Neural cell (in vitro differentiated cells): ENCODE measurements around the gene KSR2.

Experiments used
- EP300 ChIP-seq: fragments of 450-650 bp; conservative IDR thresholded peaks from 2 replicates; pipeline ENCODE4 v1.6.1; 2014; ENCODE audit warnings: antibody characterized with exemption, mild to moderate bottlenecking, moderate library complexity; ENCODE audit not compliant: poor library complexity, severe bottlenecking
- EZH2 ChIP-seq: fragments of 200-600, 300-800 bp; shearing (Covaris generic), sonication (generic); IDR thresholded peaks from 2 replicates; pipeline ENCODE4 v1.6.1; 2014; ENCODE audit warnings: antibody characterized with exemption, low read length, borderline replicate concordance, mild to moderate bottlenecking; ENCODE audit not compliant: insufficient read depth, poor library complexity, severe bottlenecking
- POLR2AphosphoS5 ChIP-seq: IDR thresholded peaks from 2 replicates; pipeline ENCODE4 v1.6.1; 2012
- TF ChIP-seq, protein P1 (sequence below): fragments of 450-650 bp; IDR thresholded peaks from 2 replicates; pipeline ENCODE4 v1.5.1; 2014; ENCODE audit warnings: antibody characterized with exemption, mild to moderate bottlenecking, moderate library complexity; ENCODE audit not compliant: poor library complexity, severe bottlenecking
- TF ChIP-seq, protein P2 (sequence below): IDR thresholded peaks from 2 replicates; pipeline ENCODE4 v1.6.1; 2012; ENCODE audit warnings: borderline replicate concordance

DNA sequence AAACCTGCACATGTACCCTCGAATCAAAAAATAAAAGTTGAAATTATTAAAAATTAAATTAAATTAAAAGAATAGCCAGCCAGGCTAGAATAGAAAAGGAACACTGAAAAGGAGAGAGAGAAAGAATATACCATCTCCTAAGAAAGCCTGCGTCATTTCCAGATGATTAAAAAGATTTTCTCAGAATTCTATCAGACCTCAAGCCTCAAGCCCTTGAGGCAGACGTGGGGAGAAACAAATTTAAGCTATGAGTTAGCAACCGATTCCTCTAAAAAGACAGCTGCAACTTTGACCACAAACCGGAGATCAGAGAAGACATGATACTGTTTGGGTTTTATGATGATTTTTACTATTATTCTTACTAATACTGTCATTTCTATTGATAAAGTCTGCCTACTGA is 138.3 kb downstream of the KSR2 start:
- TF ChIP-seq, protein P1, sequence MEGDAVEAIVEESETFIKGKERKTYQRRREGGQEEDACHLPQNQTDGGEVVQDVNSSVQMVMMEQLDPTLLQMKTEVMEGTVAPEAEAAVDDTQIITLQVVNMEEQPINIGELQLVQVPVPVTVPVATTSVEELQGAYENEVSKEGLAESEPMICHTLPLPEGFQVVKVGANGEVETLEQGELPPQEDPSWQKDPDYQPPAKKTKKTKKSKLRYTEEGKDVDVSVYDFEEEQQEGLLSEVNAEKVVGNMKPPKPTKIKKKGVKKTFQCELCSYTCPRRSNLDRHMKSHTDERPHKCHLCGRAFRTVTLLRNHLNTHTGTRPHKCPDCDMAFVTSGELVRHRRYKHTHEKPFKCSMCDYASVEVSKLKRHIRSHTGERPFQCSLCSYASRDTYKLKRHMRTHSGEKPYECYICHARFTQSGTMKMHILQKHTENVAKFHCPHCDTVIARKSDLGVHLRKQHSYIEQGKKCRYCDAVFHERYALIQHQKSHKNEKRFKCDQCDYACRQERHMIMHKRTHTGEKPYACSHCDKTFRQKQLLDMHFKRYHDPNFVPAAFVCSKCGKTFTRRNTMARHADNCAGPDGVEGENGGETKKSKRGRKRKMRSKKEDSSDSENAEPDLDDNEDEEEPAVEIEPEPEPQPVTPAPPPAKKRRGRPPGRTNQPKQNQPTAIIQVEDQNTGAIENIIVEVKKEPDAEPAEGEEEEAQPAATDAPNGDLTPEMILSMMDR: no peak
- TF ChIP-seq EZH2: no peak
- TF ChIP-seq POLR2AphosphoS5: no peak
- TF ChIP-seq, protein P2, sequence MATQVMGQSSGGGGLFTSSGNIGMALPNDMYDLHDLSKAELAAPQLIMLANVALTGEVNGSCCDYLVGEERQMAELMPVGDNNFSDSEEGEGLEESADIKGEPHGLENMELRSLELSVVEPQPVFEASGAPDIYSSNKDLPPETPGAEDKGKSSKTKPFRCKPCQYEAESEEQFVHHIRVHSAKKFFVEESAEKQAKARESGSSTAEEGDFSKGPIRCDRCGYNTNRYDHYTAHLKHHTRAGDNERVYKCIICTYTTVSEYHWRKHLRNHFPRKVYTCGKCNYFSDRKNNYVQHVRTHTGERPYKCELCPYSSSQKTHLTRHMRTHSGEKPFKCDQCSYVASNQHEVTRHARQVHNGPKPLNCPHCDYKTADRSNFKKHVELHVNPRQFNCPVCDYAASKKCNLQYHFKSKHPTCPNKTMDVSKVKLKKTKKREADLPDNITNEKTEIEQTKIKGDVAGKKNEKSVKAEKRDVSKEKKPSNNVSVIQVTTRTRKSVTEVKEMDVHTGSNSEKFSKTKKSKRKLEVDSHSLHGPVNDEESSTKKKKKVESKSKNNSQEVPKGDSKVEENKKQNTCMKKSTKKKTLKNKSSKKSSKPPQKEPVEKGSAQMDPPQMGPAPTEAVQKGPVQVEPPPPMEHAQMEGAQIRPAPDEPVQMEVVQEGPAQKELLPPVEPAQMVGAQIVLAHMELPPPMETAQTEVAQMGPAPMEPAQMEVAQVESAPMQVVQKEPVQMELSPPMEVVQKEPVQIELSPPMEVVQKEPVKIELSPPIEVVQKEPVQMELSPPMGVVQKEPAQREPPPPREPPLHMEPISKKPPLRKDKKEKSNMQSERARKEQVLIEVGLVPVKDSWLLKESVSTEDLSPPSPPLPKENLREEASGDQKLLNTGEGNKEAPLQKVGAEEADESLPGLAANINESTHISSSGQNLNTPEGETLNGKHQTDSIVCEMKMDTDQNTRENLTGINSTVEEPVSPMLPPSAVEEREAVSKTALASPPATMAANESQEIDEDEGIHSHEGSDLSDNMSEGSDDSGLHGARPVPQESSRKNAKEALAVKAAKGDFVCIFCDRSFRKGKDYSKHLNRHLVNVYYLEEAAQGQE: no peak
- TF ChIP-seq EP300: no peak
